Islet of Langerhans (tissue), 1 donor: Measurements from ENCODE around the gene CD7.

Source experiments
- FAIRE-seq: peaks from one replicate; lab custom pipeline; 2011; peaks lifted over from hg19 to GRCh38; lab: Jason Lieb, UNC

Gene CD7

GRCh38 chr17:82277851-82278250 is 39.6 kb downstream of the CD7 start:
- FAIRE-seq, result no peak

GRCh38 chr17:82276938-82277337 is 40.5 kb downstream of the CD7 start:
- FAIRE-seq, result no peak

GRCh38 chr17:82275326-82275725 is 42.1 kb downstream of the CD7 start:
- no peak for FAIRE-seq

- no peak for FAIRE-seq
Observed at GRCh38 chr17:82274134-82275020, 43.0 kb downstream of the CD7 start.

- no peak for FAIRE-seq
Observed at GRCh38 chr17:82273327-82274133, 43.9 kb downstream of the CD7 start, which contains the start of gene CSNK1D. Gene CSNK1D (minus strand): TSS chr17:82273700. CDS start chr17:82273381, 319 bp downstream.

- FAIRE-seq, result no peak
Observed at GRCh38 chr17:82272495-82273326, 44.7 kb downstream of the CD7 start.

- no peak for FAIRE-seq
Observed at GRCh38 chr17:82271401-82271800, 46.0 kb downstream of the CD7 start.

GRCh38 chr17:82270651-82271050 is 46.8 kb downstream of the CD7 start:
- no peak for FAIRE-seq

GRCh38 chr17:82269882-82270500 is 47.4 kb downstream of the CD7 start:
- FAIRE-seq, result no peak

- no peak for FAIRE-seq
Observed at GRCh38 chr17:82269138-82269881, 48.1 kb downstream of the CD7 start.

GRCh38 chr17:82267575-82268379 is 49.6 kb downstream of the CD7 start:
- peak; percentile 92 for FAIRE-seq

- FAIRE-seq, result no peak
Observed at GRCh38 chr17:82266142-82266541, 51.3 kb downstream of the CD7 start.
